SK-N-SH treated with all-trans-retinoic acid at 6 μM for 48 hours (cell line): ENCODE data around the gene TRIM15.

Experiments
- ATAC-seq: fragments of 200-7000 bp; cut with Tn5 transposase; 3 replicates; pipeline ENCODE4 v1.9.1; 2020; ENCODE audit warnings: mild to moderate bottlenecking, moderate library complexity
- BACH2 ChIP-seq: fragments of 250-450 bp; sonication (Bioruptor Pico); IDR thresholded peaks from 2 replicates; pipeline ENCODE4 v1.9.0; 2021; ENCODE audit warnings: mild to moderate bottlenecking, borderline replicate concordance
- GLIS3 ChIP-seq: fragments of 250-450 bp; sonication (Bioruptor Pico); IDR thresholded peaks from 2 replicates; pipeline ENCODE4 v1.5.0; 2020; ENCODE audit warnings: mild to moderate bottlenecking, moderate library complexity
- ISL1 ChIP-seq: fragments of 250-450 bp; sonication (Bioruptor Pico); IDR thresholded peaks from 2 replicates; pipeline ENCODE4 v2.1.2; 2022; ENCODE audit warnings: mild to moderate bottlenecking, moderate library complexity
- OSR1 ChIP-seq: fragments of 250-450 bp; sonication (Bioruptor Pico); IDR thresholded peaks from 2 replicates; pipeline ENCODE4 v1.8.0; 2022; ENCODE audit warnings: moderate library complexity, mild to moderate bottlenecking, inconsistent platforms
- PPARA ChIP-seq: fragments of 250-450 bp; sonication (Bioruptor Pico); IDR thresholded peaks from 2 replicates; pipeline ENCODE4 v1.5.0; 2020; ENCODE audit warnings: mild to moderate bottlenecking, borderline replicate concordance
- RARB ChIP-seq: fragments of 250-450 bp; sonication (Bioruptor Pico); IDR thresholded peaks from 2 replicates; pipeline ENCODE4 v1.8.0; 2021; ENCODE audit warnings: mild to moderate bottlenecking, moderate library complexity
- TCF4 ChIP-seq: fragments of 250-450 bp; sonication (Bioruptor Pico); IDR thresholded peaks from 2 replicates; pipeline ENCODE4 v1.8.0; 2021; ENCODE audit warnings: mild to moderate bottlenecking, moderate library complexity, borderline replicate concordance
- TOX ChIP-seq: fragments of 250-450 bp; sonication (Bioruptor Pico); IDR thresholded peaks from 2 replicates; pipeline ENCODE4 v1.8.0; 2021; ENCODE audit warnings: mild to moderate bottlenecking, moderate library complexity, borderline replicate concordance
- ZC3H10 ChIP-seq: fragments of 250-450 bp; sonication (Bioruptor Pico); IDR thresholded peaks from 2 replicates; pipeline ENCODE4 v1.5.1; 2021; ENCODE audit warnings: mild to moderate bottlenecking, moderate library complexity
- ZFP30 ChIP-seq: fragments of 450-650 bp; formaldehyde crosslinking; IDR thresholded peaks from 2 replicates; pipeline ENCODE4 v1.5.0; 2022; ENCODE audit warnings: mild to moderate bottlenecking, moderate library complexity
- ZNF565 ChIP-seq: fragments of 450-650 bp; formaldehyde crosslinking; conservative IDR thresholded peaks from 2 replicates; pipeline ENCODE4 v1.5.0; 2020; ENCODE audit warnings: low read depth, mild to moderate bottlenecking, moderate library complexity
- ZNF70 ChIP-seq: fragments of 450-650 bp; formaldehyde crosslinking; IDR thresholded peaks from 2 replicates; pipeline ENCODE4 v1.5.0; 2020; ENCODE audit warnings: mild to moderate bottlenecking, moderate library complexity
- ZNF8 ChIP-seq: fragments of 450-650 bp; formaldehyde crosslinking; IDR thresholded peaks from 2 replicates; pipeline ENCODE4 v1.5.0; 2020; ENCODE audit warnings: mild to moderate bottlenecking, moderate library complexity
- TF ChIP-seq, protein P1 (sequence below): fragments of 250-450 bp; sonication (Bioruptor Pico); IDR thresholded peaks from 2 replicates; pipeline ENCODE4 v1.8.0; 2020; ENCODE audit warnings: mild to moderate bottlenecking, moderate library complexity, borderline replicate concordance
- TF ChIP-seq, protein P2 (sequence below): fragments of 250-450 bp; sonication (Bioruptor Pico); IDR thresholded peaks from 2 replicates; pipeline ENCODE4 v1.5.0; 2020; ENCODE audit warnings: mild to moderate bottlenecking, moderate library complexity
- TF ChIP-seq, protein P3 (sequence below): fragments of 250-450 bp; sonication (Bioruptor Pico); IDR thresholded peaks from 2 replicates; pipeline ENCODE4 v1.5.1; 2020; ENCODE audit warnings: low read depth, mild to moderate bottlenecking, moderate library complexity
- TF ChIP-seq, protein P4 (sequence below): fragments of 250-450 bp; sonication (Bioruptor Pico); IDR thresholded peaks from 2 replicates; pipeline ENCODE4 v1.5.1; 2021; ENCODE audit warnings: mild to moderate bottlenecking, moderate library complexity
- TF ChIP-seq, protein P5 (sequence below): fragments of 250-450 bp; sonication (Bioruptor Pico); IDR thresholded peaks from 2 replicates; pipeline ENCODE4 v1.8.0; 2021; ENCODE audit warnings: low read depth, mild to moderate bottlenecking, moderate library complexity, borderline replicate concordance

The TRIM15 gene

DNA sequence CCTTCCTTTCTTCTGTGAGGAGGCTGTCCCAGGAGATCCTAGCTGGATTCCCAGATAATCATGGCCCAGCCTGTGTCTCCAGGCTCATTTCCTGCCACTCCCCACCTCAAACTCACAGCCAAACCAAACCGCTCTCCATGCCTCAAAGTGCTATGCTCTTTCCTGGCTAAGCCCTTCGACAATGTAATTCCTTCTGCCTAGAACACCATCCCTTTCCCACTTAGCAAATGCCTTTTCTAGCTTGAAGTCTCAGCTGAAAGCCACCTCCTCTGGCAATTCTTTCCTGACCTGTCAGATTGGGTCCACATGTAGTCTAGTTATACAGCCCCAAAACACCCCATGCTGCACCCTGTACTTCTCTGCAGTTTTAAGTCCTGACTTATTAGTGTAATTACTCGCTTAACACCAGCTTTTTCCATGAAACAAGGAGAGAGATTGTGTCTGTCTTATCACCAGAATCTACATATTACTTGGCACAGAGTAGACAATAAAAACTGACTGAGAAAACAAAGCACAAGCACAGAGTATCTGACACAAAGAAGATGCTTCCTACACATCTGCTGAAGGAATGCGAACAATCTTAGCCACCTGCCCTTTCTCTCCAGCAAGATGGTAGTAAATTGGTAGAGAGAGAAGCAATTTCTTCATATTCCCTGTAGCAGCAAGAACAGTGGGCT, 44.4 kb downstream of the TRIM15 start:
- TF ChIP-seq ZNF70 (CRISPR knock-in tag) (no peak), TCF4 (CRISPR knock-in tag) (no peak), RARB (CRISPR knock-in tag) (no peak), OSR1 (CRISPR knock-in tag) (no peak), ZNF8 (CRISPR knock-in tag) (no peak), TOX (CRISPR knock-in tag) (no peak), ZFP30 (no peak), PPARA (CRISPR knock-in tag) (no peak)
- TF ChIP-seq, protein P1, sequence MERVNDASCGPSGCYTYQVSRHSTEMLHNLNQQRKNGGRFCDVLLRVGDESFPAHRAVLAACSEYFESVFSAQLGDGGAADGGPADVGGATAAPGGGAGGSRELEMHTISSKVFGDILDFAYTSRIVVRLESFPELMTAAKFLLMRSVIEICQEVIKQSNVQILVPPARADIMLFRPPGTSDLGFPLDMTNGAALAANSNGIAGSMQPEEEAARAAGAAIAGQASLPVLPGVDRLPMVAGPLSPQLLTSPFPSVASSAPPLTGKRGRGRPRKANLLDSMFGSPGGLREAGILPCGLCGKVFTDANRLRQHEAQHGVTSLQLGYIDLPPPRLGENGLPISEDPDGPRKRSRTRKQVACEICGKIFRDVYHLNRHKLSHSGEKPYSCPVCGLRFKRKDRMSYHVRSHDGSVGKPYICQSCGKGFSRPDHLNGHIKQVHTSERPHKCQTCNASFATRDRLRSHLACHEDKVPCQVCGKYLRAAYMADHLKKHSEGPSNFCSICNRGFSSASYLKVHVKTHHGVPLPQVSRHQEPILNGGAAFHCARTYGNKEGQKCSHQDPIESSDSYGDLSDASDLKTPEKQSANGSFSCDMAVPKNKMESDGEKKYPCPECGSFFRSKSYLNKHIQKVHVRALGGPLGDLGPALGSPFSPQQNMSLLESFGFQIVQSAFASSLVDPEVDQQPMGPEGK (CRISPR knock-in tag), result no peak
- TF ChIP-seq, protein P2, sequence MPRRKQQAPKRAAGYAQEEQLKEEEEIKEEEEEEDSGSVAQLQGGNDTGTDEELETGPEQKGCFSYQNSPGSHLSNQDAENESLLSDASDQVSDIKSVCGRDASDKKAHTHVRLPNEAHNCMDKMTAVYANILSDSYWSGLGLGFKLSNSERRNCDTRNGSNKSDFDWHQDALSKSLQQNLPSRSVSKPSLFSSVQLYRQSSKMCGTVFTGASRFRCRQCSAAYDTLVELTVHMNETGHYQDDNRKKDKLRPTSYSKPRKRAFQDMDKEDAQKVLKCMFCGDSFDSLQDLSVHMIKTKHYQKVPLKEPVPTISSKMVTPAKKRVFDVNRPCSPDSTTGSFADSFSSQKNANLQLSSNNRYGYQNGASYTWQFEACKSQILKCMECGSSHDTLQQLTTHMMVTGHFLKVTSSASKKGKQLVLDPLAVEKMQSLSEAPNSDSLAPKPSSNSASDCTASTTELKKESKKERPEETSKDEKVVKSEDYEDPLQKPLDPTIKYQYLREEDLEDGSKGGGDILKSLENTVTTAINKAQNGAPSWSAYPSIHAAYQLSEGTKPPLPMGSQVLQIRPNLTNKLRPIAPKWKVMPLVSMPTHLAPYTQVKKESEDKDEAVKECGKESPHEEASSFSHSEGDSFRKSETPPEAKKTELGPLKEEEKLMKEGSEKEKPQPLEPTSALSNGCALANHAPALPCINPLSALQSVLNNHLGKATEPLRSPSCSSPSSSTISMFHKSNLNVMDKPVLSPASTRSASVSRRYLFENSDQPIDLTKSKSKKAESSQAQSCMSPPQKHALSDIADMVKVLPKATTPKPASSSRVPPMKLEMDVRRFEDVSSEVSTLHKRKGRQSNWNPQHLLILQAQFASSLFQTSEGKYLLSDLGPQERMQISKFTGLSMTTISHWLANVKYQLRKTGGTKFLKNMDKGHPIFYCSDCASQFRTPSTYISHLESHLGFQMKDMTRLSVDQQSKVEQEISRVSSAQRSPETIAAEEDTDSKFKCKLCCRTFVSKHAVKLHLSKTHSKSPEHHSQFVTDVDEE (CRISPR knock-in tag), result no peak
- TF ChIP-seq, protein P3, sequence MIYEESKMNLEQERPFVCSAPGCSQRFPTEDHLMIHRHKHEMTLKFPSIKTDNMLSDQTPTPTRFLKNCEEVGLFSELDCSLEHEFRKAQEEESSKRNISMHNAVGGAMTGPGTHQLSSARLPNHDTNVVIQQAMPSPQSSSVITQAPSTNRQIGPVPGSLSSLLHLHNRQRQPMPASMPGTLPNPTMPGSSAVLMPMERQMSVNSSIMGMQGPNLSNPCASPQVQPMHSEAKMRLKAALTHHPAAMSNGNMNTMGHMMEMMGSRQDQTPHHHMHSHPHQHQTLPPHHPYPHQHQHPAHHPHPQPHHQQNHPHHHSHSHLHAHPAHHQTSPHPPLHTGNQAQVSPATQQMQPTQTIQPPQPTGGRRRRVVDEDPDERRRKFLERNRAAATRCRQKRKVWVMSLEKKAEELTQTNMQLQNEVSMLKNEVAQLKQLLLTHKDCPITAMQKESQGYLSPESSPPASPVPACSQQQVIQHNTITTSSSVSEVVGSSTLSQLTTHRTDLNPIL (CRISPR knock-in tag), result no peak
- TF ChIP-seq, protein P4, sequence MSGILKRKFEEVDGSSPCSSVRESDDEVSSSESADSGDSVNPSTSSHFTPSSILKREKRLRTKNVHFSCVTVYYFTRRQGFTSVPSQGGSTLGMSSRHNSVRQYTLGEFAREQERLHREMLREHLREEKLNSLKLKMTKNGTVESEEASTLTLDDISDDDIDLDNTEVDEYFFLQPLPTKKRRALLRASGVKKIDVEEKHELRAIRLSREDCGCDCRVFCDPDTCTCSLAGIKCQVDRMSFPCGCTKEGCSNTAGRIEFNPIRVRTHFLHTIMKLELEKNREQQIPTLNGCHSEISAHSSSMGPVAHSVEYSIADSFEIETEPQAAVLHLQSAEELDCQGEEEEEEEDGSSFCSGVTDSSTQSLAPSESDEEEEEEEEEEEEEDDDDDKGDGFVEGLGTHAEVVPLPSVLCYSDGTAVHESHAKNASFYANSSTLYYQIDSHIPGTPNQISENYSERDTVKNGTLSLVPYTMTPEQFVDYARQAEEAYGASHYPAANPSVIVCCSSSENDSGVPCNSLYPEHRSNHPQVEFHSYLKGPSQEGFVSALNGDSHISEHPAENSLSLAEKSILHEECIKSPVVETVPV, result no peak
- no peak for ATAC-seq

DNA sequence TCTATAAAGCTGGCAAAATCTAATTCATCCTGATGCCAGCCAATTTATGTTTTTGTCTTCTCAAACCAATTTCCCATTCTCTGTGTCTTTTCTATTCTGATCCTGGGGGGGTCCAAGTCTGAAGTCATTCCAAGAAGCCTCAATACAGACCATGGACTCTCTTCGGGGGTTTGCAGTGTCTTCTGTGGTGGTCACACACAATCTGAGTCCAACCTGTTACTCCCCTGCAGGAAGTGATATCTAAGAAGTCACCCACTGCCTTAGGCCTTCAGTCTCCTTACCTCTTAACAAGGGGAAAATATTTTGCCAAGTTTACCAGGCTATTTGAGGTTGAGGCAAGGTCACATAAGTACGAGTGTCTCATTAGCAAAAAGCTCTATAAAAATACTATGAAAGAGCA, 48.0 kb downstream of the TRIM15 start:
- no peak for ATAC-seq
- TF ChIP-seq ZNF70 (CRISPR knock-in tag) (no peak), ZNF8 (CRISPR knock-in tag) (no peak), ISL1 (no peak), BACH2 (CRISPR knock-in tag) (no peak), TOX (CRISPR knock-in tag) (no peak)
- TF ChIP-seq, protein P5, sequence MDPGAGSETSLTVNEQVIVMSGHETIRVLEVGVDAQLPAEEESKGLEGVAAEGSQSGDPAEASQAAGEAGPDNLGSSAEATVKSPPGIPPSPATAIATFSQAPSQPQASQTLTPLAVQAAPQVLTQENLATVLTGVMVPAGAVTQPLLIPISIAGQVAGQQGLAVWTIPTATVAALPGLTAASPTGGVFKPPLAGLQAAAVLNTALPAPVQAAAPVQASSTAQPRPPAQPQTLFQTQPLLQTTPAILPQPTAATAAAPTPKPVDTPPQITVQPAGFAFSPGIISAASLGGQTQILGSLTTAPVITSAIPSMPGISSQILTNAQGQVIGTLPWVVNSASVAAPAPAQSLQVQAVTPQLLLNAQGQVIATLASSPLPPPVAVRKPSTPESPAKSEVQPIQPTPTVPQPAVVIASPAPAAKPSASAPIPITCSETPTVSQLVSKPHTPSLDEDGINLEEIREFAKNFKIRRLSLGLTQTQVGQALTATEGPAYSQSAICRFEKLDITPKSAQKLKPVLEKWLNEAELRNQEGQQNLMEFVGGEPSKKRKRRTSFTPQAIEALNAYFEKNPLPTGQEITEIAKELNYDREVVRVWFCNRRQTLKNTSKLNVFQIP (CRISPR knock-in tag), result no peak

DNA sequence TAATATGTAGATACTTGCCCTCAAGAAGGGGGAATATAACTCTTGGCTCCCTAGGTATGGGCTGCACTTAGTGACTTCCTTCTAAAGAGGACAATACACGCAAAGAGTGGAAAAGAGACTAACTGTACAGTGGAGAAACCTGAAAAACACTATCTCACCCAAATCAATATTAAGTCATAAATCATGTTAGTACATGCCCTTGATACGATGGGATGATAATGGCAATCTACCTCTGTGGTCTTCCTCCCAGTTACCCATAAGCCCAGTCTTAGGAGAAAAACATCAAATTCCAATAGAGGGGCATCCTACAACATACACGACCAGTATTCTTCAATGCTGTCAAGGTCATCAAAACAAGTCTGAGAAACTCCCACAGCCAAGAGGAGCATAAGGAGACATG, 48.6 kb downstream of the TRIM15 start:
- no peak for ATAC-seq
- TF ChIP-seq ZC3H10 (CRISPR knock-in tag) (no peak), RARB (CRISPR knock-in tag) (no peak), ZNF8 (CRISPR knock-in tag) (no peak), BACH2 (CRISPR knock-in tag) (no peak), OSR1 (CRISPR knock-in tag) (no peak), ZNF565 (CRISPR knock-in tag) (no peak), TCF4 (CRISPR knock-in tag) (no peak), GLIS3 (CRISPR knock-in tag) (no peak)
- TF ChIP-seq, protein P2 (CRISPR knock-in tag), result no peak
